HepG2 (cell line): Measurements from ENCODE around the gene ZFYVE26. TPM values are rescaled to one million over a fixed set of nuclear protein-coding genes. Genes with fewer than 3 reads are reported as not detected.

Experiments used
- ATF4 ChIP-seq, 2 experiments: fragments of 450-650 bp in 1 of 2; sonication (generic) in 1 of 2; formaldehyde crosslinking; IDR thresholded peaks; 2 replicates each; pipeline versions ENCODE4 v1.5.0 to v1.8.0; 2020 to 2022; ENCODE audit warnings: mild to moderate bottlenecking in 1 of 2, missing genetic modification reagents in 1 of 2
- FOXK2 ChIP-seq: fragments of 450-650 bp; IDR thresholded peaks from 2 replicates; pipeline ENCODE4 v1.6.1; 2016
- GABPB1 ChIP-seq: IDR thresholded peaks from 2 replicates; pipeline ENCODE4 v1.6.1; 2016; ENCODE audit warnings: mild to moderate bottlenecking, missing genetic modification reagents, moderate library complexity, missing compliant biosample characterization
- HNF1B ChIP-seq: sonication (generic); formaldehyde crosslinking; IDR thresholded peaks from 2 replicates; pipeline ENCODE4 v1.5.1; 2020; ENCODE audit warnings: mild to moderate bottlenecking, moderate library complexity, missing genetic modification reagents
- ISX ChIP-seq: sonication (generic); formaldehyde crosslinking; conservative IDR thresholded peaks from 2 replicates; pipeline ENCODE4 v1.5.0; 2020; ENCODE audit warnings: missing genetic modification reagents
- MYNN ChIP-seq: sonication (generic); formaldehyde crosslinking; IDR thresholded peaks from 2 replicates; pipeline ENCODE4 v1.4.0; 2020; ENCODE audit warnings: mild to moderate bottlenecking, low read depth, missing genetic modification reagents
- NBN ChIP-seq: fragments of 450-650 bp; conservative IDR thresholded peaks from 2 replicates; pipeline ENCODE4 v1.6.1; 2017
- NFIB ChIP-seq: sonication (generic); formaldehyde crosslinking; IDR thresholded peaks from 2 replicates; pipeline ENCODE4 v1.9.0; 2021; ENCODE audit warnings: missing genetic modification reagents, mild to moderate bottlenecking, borderline replicate concordance
- NONO ChIP-seq, 2 experiments: fragments of 450-650 bp in 1 of 2; sonication (generic) in 1 of 2; formaldehyde crosslinking in 1 of 2; IDR thresholded peaks in 1 of 2; conservative IDR thresholded peaks in 1 of 2; 2 replicates each; pipeline versions ENCODE4 v1.6.1 to v1.8.0; 2017 to 2022; ENCODE audit warnings: mild to moderate bottlenecking in 1 of 2, missing genetic modification reagents in 1 of 2, moderate library complexity in 1 of 2
- PLSCR1 ChIP-seq: sonication (generic); formaldehyde crosslinking; IDR thresholded peaks from 2 replicates; pipeline ENCODE4 v1.5.0; 2020; ENCODE audit warnings: missing genetic modification reagents, mild to moderate bottlenecking, borderline replicate concordance
- YEATS4 ChIP-seq: sonication (generic); formaldehyde crosslinking; IDR thresholded peaks from 2 replicates; pipeline ENCODE4 v1.4.0; 2020; ENCODE audit warnings: missing genetic modification reagents, borderline replicate concordance
- ZBTB25 ChIP-seq: IDR thresholded peaks from 2 replicates; pipeline ENCODE4 v1.6.1; 2018; ENCODE audit warnings: missing genetic modification reagents
- ZKSCAN1 ChIP-seq: fragments of 150-350 bp; IDR thresholded peaks from 2 replicates; pipeline ENCODE4 v1.6.1; 2014; ENCODE audit warnings: low read length
- ZNF792 ChIP-seq: IDR thresholded peaks from 2 replicates; pipeline ENCODE4 v1.6.1; 2016
- polyA plus RNA-seq, 8 experiments: library from polyadenylated mRNA; depleted of rRNA in 3 of 8; stranded (reverse) in 7 of 8; unstranded in 1 of 8; fragments of >200 nt; fragmentation: Illumina TruSeq in 4 of 8; extraction: Trizol in 4 of 8; gene quantifications; 2 replicates each; pipeline versions ENCODE4 v1.2.1 to v1.2.3, GENCODE V29; 2011 to 2016; ENCODE audit warnings: low read depth in 4 of 8, missing spikeins in 1 of 8, mixed read lengths in 1 of 8; ENCODE audit not compliant: insufficient read depth in 1 of 8
- total RNA-seq, 5 experiments: library from RNA; depleted of rRNA; stranded (reverse); fragments of >200 nt; fragmentation: Illumina TruSeq; extraction: Trizol; gene quantifications; 2 replicates each; pipeline ENCODE4 v1.2.3, GENCODE V29; 2016; ENCODE audit warnings: low read depth in 1 of 5

ZFYVE26 gene
- total and polyA plus RNA-seq, 2 of the 13 experiments (the other 11 are each of a cell fraction or from before 2014, with no cell fraction given), result 13.6 to 16.4 TPM

GRCh38 chr14:67816326-67817002 is at the start of gene ZFYVE26 (continued):
- no peak for TF ChIP-seq NONO (IDR thresholded peaks at IDR 0.05)
- TF ChIP-seq NONO (CRISPR knock-in tag; conservative IDR thresholded peaks at IDR 0.05), result peak; percentile 60; the same call in 1 of the 2 replicates
- peak; percentile 63 for TF ChIP-seq GABPB1
- peak; percentile 77 for TF ChIP-seq HNF1B
- TF ChIP-seq MYNN (CRISPR knock-in tag), result no peak
- no peak for TF ChIP-seq NBN
- TF ChIP-seq ATF4 (CRISPR knock-in tag; IDR thresholded peaks at IDR 0.05), result no peak
- peak; percentile 54; the same call in 1 of the 2 replicates for TF ChIP-seq ZNF792
- TF ChIP-seq FOXK2, result peak; percentile 57; the same call in 1 of the 2 replicates
- no peak for TF ChIP-seq ZBTB25
- no peak for TF ChIP-seq NFIB (CRISPR knock-in tag)
- peak; percentile 45; the same call in 1 of the 2 replicates for TF ChIP-seq YEATS4 (CRISPR knock-in tag)
- no peak for TF ChIP-seq ZKSCAN1
- TF ChIP-seq ISX, result no peak
- TF ChIP-seq PLSCR1 (CRISPR knock-in tag), result no peak
- TF ChIP-seq, all 625 proteins: peak for 157
